Gastroesophageal sphincter (tissue), 4 donors: ENCODE results near the gene N4BP2. TPM values are rescaled to one million over a fixed set of nuclear protein-coding genes. Genes with fewer than 3 reads are reported as not detected.

ENCODE experiments used
- ATAC-seq: fragments of 150-250 bp; one replicate; pipeline ENCODE4 v1.9.1; 2016; ENCODE audit warnings: mild to moderate bottlenecking, moderate library complexity
- H3K27ac ChIP-seq, 4 donors: fragments of 200-600 bp; sonication (generic) in 3 of 4; 1 replicate in 3 of 4; 2 replicates in 1 of 4; pipeline ENCODE4 v1.5.1; 2016 to 2019
- H3K27me3 ChIP-seq: fragments of 200-600 bp; sonication (generic); one replicate; pipeline ENCODE4 v1.5.1; 2019
- H3K36me3 ChIP-seq, 2 donors: fragments of 200-600 bp; sonication (generic); one replicate each; pipeline ENCODE4 v1.5.1; 2019; ENCODE audit warnings: control low read depth in 1 of 2
- H3K4me1 ChIP-seq, 3 donors: fragments of 200-600 bp; sonication (generic); 1 replicate in 2 of 3; 2 replicates in 1 of 3; pipeline ENCODE4 v1.5.1; 2016 to 2019; ENCODE audit warnings: control low read depth in 2 of 3
- H3K4me3 ChIP-seq, 2 donors: fragments of 200-600 bp; sonication (generic); one replicate each; pipeline ENCODE4 v1.5.1; 2019; ENCODE audit warnings: mild to moderate bottlenecking in 1 of 2, moderate library complexity in 1 of 2
- H3K9me3 ChIP-seq, 3 donors: fragments of 200-600 bp; sonication (generic); one replicate each; pipeline ENCODE4 v1.5.1; 2017 to 2019; ENCODE audit warnings: control low read depth in 2 of 3
- EP300 ChIP-seq: sonication (generic); formaldehyde crosslinking; IDR thresholded peaks from one replicate; pipeline ENCODE4 v1.6.1; 2017; ENCODE audit warnings: antibody characterized with exemption, mild to moderate bottlenecking
- POLR2A ChIP-seq, 2 donors: fragments of 450-650 bp; IDR thresholded peaks; one replicate each; pipeline ENCODE4 v1.6.1; 2017; ENCODE audit warnings: antibody characterized with exemption in 2 of 2, mild to moderate bottlenecking in 2 of 2, moderate library complexity in 1 of 2
- POLR2AphosphoS5 ChIP-seq: sonication (generic); formaldehyde crosslinking; IDR thresholded peaks from one replicate; pipeline ENCODE4 v1.6.1; 2017; ENCODE audit warnings: antibody characterized with exemption
- whole genome bisulfite sequencing, 2 donors: methylation state at CpG; one replicate each; pipeline ENCODE4 v1.1.5; 2018; ENCODE audit warnings: low coverage in 1 of 2; 5-methylcytosine and 5-hydroxymethylcytosine counted together
- total RNA-seq, 4 donors: library from RNA; depleted of rRNA; stranded (reverse); fragments of >200 nt; gene quantifications; one replicate each; pipeline ENCODE4 v1.1.0, GENCODE V29; 2016
- TF ChIP-seq, protein P1 (sequence below), 4 experiments: fragments of 200-600 bp in 2 of 4; fragments of 450-650 bp in 2 of 4; sonication (generic) in 1 of 4; IDR thresholded peaks; one replicate each; pipeline ENCODE4 v1.5.1; 2017 to 2019; ENCODE audit warnings: antibody characterized with exemption in 4 of 4, mild to moderate bottlenecking in 2 of 4, moderate library complexity in 2 of 4

Gene N4BP2
- total RNA-seq, 4 donors from 2014 or later: 5.3 to 14.5 (median 7.3) TPM

DNA sequence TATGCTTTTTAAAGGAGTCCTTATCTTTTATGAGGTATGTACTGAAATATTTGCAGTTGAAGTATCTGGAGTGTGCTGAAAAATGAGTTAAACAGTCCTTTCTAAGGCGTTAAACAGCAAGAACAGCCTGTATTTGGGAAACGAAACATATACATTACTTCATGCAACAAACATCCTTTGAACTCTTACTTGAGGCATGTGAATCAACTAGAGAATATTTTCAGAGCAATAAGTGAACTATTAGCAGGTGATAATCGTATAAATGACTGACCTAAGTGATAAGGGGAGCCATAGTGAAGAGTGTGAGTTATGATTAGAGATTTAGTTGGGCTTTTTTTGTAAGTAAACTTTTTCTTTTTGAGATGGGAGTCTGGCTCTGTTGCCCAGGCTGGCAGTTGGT lies 94.3 kb downstream of the N4BP2 start:
- H3K4me3 ChIP-seq: no peak overlapping the region
- WGBS, 2 donors: 88 to 91% methylated on average over 3 of the region's 3 CpGs
- TF ChIP-seq POLR2A (IDR thresholded peaks at IDR 0.05) (no peak), POLR2AphosphoS5 (no peak), EP300 (no peak)
- TF ChIP-seq, protein P1, sequence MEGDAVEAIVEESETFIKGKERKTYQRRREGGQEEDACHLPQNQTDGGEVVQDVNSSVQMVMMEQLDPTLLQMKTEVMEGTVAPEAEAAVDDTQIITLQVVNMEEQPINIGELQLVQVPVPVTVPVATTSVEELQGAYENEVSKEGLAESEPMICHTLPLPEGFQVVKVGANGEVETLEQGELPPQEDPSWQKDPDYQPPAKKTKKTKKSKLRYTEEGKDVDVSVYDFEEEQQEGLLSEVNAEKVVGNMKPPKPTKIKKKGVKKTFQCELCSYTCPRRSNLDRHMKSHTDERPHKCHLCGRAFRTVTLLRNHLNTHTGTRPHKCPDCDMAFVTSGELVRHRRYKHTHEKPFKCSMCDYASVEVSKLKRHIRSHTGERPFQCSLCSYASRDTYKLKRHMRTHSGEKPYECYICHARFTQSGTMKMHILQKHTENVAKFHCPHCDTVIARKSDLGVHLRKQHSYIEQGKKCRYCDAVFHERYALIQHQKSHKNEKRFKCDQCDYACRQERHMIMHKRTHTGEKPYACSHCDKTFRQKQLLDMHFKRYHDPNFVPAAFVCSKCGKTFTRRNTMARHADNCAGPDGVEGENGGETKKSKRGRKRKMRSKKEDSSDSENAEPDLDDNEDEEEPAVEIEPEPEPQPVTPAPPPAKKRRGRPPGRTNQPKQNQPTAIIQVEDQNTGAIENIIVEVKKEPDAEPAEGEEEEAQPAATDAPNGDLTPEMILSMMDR (IDR thresholded peaks at IDR 0.05): no peak
- H3K9me3 ChIP-seq: no peaks in the 10 kb centered on the region
- no peak overlapping the region for H3K27ac ChIP-seq
- H3K27me3 ChIP-seq: no peaks in the 10 kb centered on the region
- no peaks in the 10 kb centered on the region for H3K36me3 ChIP-seq
- no peaks in the 10 kb centered on the region for H3K4me1 ChIP-seq
- no peak for ATAC-seq

DNA sequence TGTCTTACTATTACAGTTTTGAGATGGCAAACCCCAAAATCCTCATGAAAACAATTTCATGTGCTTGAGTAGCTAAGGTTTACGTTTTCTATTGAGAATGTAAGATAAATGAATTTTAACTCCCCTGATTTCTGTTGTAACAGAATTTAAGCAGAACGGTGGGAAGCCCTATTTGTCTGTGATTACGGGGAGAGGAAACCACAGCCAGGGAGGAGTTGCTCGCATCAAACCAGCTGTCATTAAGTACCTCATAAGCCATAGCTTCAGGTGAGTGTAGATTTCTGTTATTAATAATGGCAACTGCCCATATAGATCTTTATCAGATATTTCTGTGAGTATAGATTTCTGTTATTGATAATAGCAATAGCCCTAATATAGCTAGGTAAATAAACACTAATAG lies 96.0 kb downstream of the N4BP2 start:
- no peak overlapping the region for H3K27ac ChIP-seq
- H3K27me3 ChIP-seq: no peaks in the 10 kb centered on the region
- WGBS, 2 donors: 84 to 94% methylated on average over 4 of the region's 4 CpGs
- H3K4me3 ChIP-seq: no peak overlapping the region
- H3K9me3 ChIP-seq: no peaks in the 10 kb centered on the region
- no peaks in the 10 kb centered on the region for H3K4me1 ChIP-seq
- no peaks in the 10 kb centered on the region for H3K36me3 ChIP-seq
- TF ChIP-seq EP300: no peak
- TF ChIP-seq POLR2A (IDR thresholded peaks at IDR 0.05): no peak
- TF ChIP-seq POLR2AphosphoS5: no peak
- TF ChIP-seq, protein P1 (IDR thresholded peaks at IDR 0.05): no peak
- ATAC-seq: no peak

DNA sequence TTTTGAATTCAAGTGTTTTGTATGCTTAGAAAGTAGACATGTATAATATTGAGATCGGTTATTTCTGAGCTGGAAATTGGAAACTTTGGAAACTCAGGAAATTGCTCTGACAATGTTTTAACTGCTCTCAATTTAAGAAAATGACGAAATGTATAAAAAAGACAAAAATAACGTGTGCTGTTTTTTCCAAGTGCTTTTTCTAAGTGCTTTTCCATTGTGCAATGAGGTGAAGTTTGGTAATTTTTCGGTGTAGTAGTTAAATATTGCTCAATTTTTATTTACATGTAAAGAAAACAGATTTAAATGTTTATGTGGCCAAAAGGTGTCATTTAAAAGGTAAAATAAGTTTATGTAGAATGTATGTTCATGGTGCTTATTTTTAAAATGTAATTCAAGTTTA lies 100.8 kb downstream of the N4BP2 start:
- no peak overlapping the region for H3K4me3 ChIP-seq
- H3K27me3 ChIP-seq: no peaks in the 10 kb centered on the region
- peaks cover 0 to 10% of the 10 kb centered on the region in 2 donors for H3K36me3 ChIP-seq
- H3K4me1 ChIP-seq: no peaks in the 10 kb centered on the region
- ATAC-seq: no peak
- no peaks in the 10 kb centered on the region for H3K9me3 ChIP-seq
- WGBS, 2 donors: 82 to 100% methylated on average over 4 of the region's 4 CpGs
- no peak overlapping the region for H3K27ac ChIP-seq
- TF ChIP-seq, protein P1 (IDR thresholded peaks at IDR 0.05): no peak
- TF ChIP-seq POLR2A (IDR thresholded peaks at IDR 0.05) (no peak), EP300 (no peak), POLR2AphosphoS5 (no peak)

DNA sequence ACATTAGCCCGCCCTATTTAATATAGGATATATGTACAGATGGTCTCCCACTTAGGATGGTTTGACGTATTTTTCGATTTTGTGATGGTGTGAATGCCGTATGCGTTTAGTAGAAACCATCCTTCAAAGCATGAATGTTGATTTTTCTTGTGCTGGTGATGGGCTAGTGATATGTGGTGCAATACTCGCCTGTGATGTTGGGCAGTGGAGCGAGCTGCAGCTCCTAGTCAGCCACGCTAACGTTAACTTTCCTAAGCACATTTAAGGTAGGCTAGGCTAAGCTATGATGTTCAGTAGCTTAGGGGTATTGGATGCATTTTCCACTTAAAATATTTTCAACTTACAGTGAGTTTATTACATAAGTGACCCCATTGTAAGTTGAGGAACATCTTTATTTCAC lies 103.6 kb downstream of the N4BP2 start:
- no peak for ATAC-seq
- Histone ChIP-seq H3K4me3 (no peak overlapping the region), H3K27me3 (no peaks in the 10 kb centered on the region), H3K9me3 (no peaks in the 10 kb centered on the region), H3K4me1 (no peaks in the 10 kb centered on the region), H3K27ac (no peak overlapping the region), H3K36me3 (peaks cover 0 to 18% of the 10 kb centered on the region in 2 donors)
- TF ChIP-seq, protein P1 (IDR thresholded peaks at IDR 0.05): no peak
- TF ChIP-seq POLR2A (IDR thresholded peaks at IDR 0.05) (no peak), EP300 (no peak), POLR2AphosphoS5 (no peak)
- WGBS, 2 donors: 90 to 94% methylated on average over 6 to 9 of the region's 9 CpGs

DNA sequence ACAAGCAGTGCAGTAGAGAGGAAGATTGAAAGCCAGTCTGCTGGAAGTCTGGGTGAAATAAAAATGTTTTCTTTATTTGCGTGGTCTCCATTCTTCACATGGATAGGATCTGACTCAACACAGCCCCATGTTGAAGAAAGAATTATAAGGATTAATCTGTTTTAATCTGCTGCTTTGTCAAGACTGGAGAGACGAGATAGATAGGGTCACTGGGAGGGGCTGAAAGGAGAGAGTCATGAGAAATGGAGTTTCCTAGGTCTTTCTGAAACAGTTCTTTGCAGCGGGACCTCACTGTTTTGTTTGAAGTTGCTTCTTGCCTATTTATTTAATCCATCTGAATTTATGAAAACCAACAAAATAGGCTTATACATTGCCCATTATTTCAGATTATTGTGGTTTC lies 107.8 kb downstream of the N4BP2 start:
- 76 to 91% methylated on average over 3 of the region's 3 CpGs for WGBS, 2 donors
- ATAC-seq: no peak
- H3K4me3 ChIP-seq: no peak overlapping the region
- no peak overlapping the region for H3K27ac ChIP-seq
- peaks cover 0 to 18% of the 10 kb centered on the region in 2 donors for H3K36me3 ChIP-seq
- peaks cover 0 to 25% (median 0%) of the 10 kb centered on the region in 3 donors for H3K9me3 ChIP-seq
- TF ChIP-seq, protein P1 (IDR thresholded peaks at IDR 0.05): no peak
- TF ChIP-seq POLR2A (IDR thresholded peaks at IDR 0.05) (no peak), POLR2AphosphoS5 (no peak), EP300 (no peak)
- no peaks in the 10 kb centered on the region for H3K4me1 ChIP-seq
- H3K27me3 ChIP-seq: no peaks in the 10 kb centered on the region
